Body of pancreas (tissue), 4 donors: ENCODE measurements around the gene PRSS35. TPM values are rescaled to one million over a fixed set of nuclear protein-coding genes. Genes with fewer than 3 reads are reported as not detected.

Experiments
- ATAC-seq: fragments of 150-250 bp; one replicate; pipeline ENCODE4 v1.9.1; 2016
- DNase-seq, 4 donors: peaks; one replicate each; pipeline ENCODE4 v3.0.0-alpha.2; 2019
- H3K27ac ChIP-seq, 4 donors: fragments of 200-600 bp; sonication (generic); 1 replicate in 3 of 4; 2 replicates in 1 of 4; pipeline versions ENCODE4 v1.5.1 to v1.6.1; 2016 to 2019; ENCODE audit warnings: mild to moderate bottlenecking in 1 of 4, mixed read lengths in 1 of 4, moderate library complexity in 1 of 4
- H3K27me3 ChIP-seq, 2 donors: fragments of 200-600 bp; sonication (generic); one replicate each; pipeline ENCODE4 v1.6.0; 2016; ENCODE audit warnings: mild to moderate bottlenecking in 1 of 2
- H3K36me3 ChIP-seq, 2 donors: fragments of 200-600 bp; sonication (generic); replicated peaks in 1 of 2; 2 replicates each; pipeline ENCODE4 v1.5.1; 2016; ENCODE audit warnings: low read depth in 2 of 2; ENCODE audit not compliant: insufficient read depth in 1 of 2
- H3K4me1 ChIP-seq: fragments of 200-600 bp; sonication (generic); one replicate; pipeline ENCODE4 v1.6.0; 2016
- H3K4me3 ChIP-seq, 2 donors: fragments of 200-600 bp; sonication (generic); 1 replicate in 1 of 2; 2 replicates in 1 of 2; pipeline ENCODE4 v1.5.1; 2016 to 2019
- H3K9me3 ChIP-seq, 3 donors: fragments of 200-600 bp; sonication (generic); 1 replicate in 2 of 3; 2 replicates in 1 of 3; pipeline ENCODE4 v1.5.1; 2016
- CTCF ChIP-seq, 7 experiments: fragments of 450-650 bp in 4 of 7; fragments of 200-600 bp in 3 of 7; sonication (generic) in 3 of 7; IDR thresholded peaks; one replicate each; pipeline ENCODE4 v1.5.1; 2016 to 2019; ENCODE audit warnings: antibody characterized with exemption in 7 of 7
- POLR2A ChIP-seq, 3 donors: fragments of 450-650 bp; IDR thresholded peaks; one replicate each; pipeline ENCODE4 v1.6.1; 2016; ENCODE audit warnings: antibody characterized with exemption in 3 of 3, mild to moderate bottlenecking in 2 of 3
- WGBS, 2 donors: methylation state at CpG; one replicate each; pipeline ENCODE4 v1.1.5; 2017; 5-methylcytosine and 5-hydroxymethylcytosine counted together
- intact Hi-C: fragments of 100-400 bp; cut with DNase I; formaldehyde crosslinking; loops from one replicate; pipeline ENCODE4 v1.15.1; 2023
- total RNA-seq, 2 donors: library from RNA; depleted of rRNA; stranded (reverse); fragments of >200 nt; gene quantifications; one replicate each; pipeline ENCODE4 v1.1.0, GENCODE V29; 2016

Gene PRSS35
- total RNA-seq, 2 donors from 2014 or later, result 0.78 TPM; not detected in 1

- no peaks in the 10 kb centered on the region for H3K9me3 ChIP-seq
- ATAC-seq (no peak), DNase-seq (no peak)
- no peaks in the 10 kb centered on the region for H3K27me3 ChIP-seq
- H3K4me3 ChIP-seq, result no peak overlapping the region
- H3K4me1 ChIP-seq, result no peaks in the 10 kb centered on the region
- no peak overlapping the region for H3K27ac ChIP-seq
- WGBS, 2 donors, result 72 to 84% methylated on average over 4 of the region's 4 CpGs
- intact Hi-C loops, result no loop called here
- TF ChIP-seq POLR2A (IDR thresholded peaks at IDR 0.05) (no peak), CTCF (IDR thresholded peaks at IDR 0.05) (no peak)
- no peaks in the 10 kb centered on the region for H3K36me3 ChIP-seq
Observed at GRCh38 chr6:83488861-83489260, 23.5 kb upstream of the PRSS35 start.

- no peaks in the 10 kb centered on the region for H3K9me3 ChIP-seq
- no peaks in the 10 kb centered on the region for H3K36me3 ChIP-seq
- no peak for TF ChIP-seq POLR2A (IDR thresholded peaks at IDR 0.05)
- TF ChIP-seq CTCF (IDR thresholded peaks at IDR 0.05), result no peak
- ATAC-seq, result no peak
- H3K4me3 ChIP-seq, result no peak overlapping the region
- intact Hi-C loops, result no loop called here
- 72 to 79% methylated on average over 2 of the region's 2 CpGs for WGBS, 2 donors
- no peaks in the 10 kb centered on the region for H3K4me1 ChIP-seq
- no peak for DNase-seq
- no peaks in the 10 kb centered on the region for H3K27me3 ChIP-seq
- H3K27ac ChIP-seq, result no peak overlapping the region
Observed at GRCh38 chr6:83490217-83490807, 22.0 kb upstream of the PRSS35 start.

GRCh38 chr6:83505356-83505755 lies 7.0 kb upstream of the PRSS35 start:
- intact Hi-C loops, result no loop called here
- 57 to 65% methylated on average over 4 of the region's 4 CpGs for WGBS, 2 donors
- H3K4me1 ChIP-seq, result no peaks in the 10 kb centered on the region
- ATAC-seq (peak; percentile 18), DNase-seq (peak in 1 of 4 donors; percentile 19)
- H3K9me3 ChIP-seq, result no peaks in the 10 kb centered on the region
- no peak overlapping the region for H3K27ac ChIP-seq
- H3K4me3 ChIP-seq, result no peak overlapping the region
- TF ChIP-seq POLR2A (IDR thresholded peaks at IDR 0.05) (no peak), CTCF (IDR thresholded peaks at IDR 0.05) (no peak)
- no peaks in the 10 kb centered on the region for H3K27me3 ChIP-seq
- H3K36me3 ChIP-seq, result no peaks in the 10 kb centered on the region

- no peak for ATAC-seq
Observed at GRCh38 chr6:83509441-83509840, 2.9 kb upstream of the PRSS35 start.

More at GRCh38 chr6:83509441-83509840, 2.9 kb upstream of the PRSS35 start:
- Histone ChIP-seq H3K9me3 (no peaks in the 10 kb centered on the region), H3K27ac (no peak overlapping the region), H3K4me3 (no peak overlapping the region), H3K4me1 (peaks cover 11% of the 10 kb centered on the region), H3K27me3 (no peaks in the 10 kb centered on the region), H3K36me3 (no peaks in the 10 kb centered on the region)
- WGBS, 2 donors, result 80 to 93% methylated on average over 1 of the region's 1 CpG
- intact Hi-C loops, result no loop called here
- TF ChIP-seq POLR2A (IDR thresholded peaks at IDR 0.05) (no peak), CTCF (IDR thresholded peaks at IDR 0.05) (no peak)
- DNase-seq, result no peak
